H9 (cell line): ENCODE measurements around the gene MYOCD. TPM values are rescaled to one million over a fixed set of nuclear protein-coding genes. Genes with fewer than 3 reads are reported as not detected.

Experiments
- DNase-seq: peaks from one replicate; pipeline ENCODE4 v3.0.0-alpha.2; 2017
- H2AFZ ChIP-seq: one replicate; pipeline ENCODE4 v1.6.1; 2013; ENCODE audit warnings: mild to moderate bottlenecking, low read length, control low read depth, moderate library complexity
- H2AK5ac ChIP-seq: 2 replicates; pipeline ENCODE4 v1.6.1; 2013; ENCODE audit warnings: low read length, control low read depth, mixed read lengths; ENCODE audit not compliant: insufficient read length
- H2BK120ac ChIP-seq: one replicate; pipeline ENCODE4 v1.6.1; 2013; ENCODE audit warnings: low read depth, mild to moderate bottlenecking, low read length, control low read depth, inconsistent platforms; ENCODE audit not compliant: poor library complexity, severe bottlenecking
- H2BK12ac ChIP-seq: 2 replicates; pipeline ENCODE4 v1.6.1; 2013; ENCODE audit warnings: low read length, control low read depth, mixed read lengths, low read depth; ENCODE audit not compliant: insufficient read length
- H2BK15ac ChIP-seq: 2 replicates; pipeline ENCODE4 v1.6.1; 2013; ENCODE audit warnings: low read depth, low read length, control low read depth
- H2BK20ac ChIP-seq: one replicate; pipeline ENCODE4 v1.6.1; 2013; ENCODE audit warnings: low read depth, mild to moderate bottlenecking, low read length, control low read depth, inconsistent platforms; ENCODE audit not compliant: poor library complexity, severe bottlenecking
- H2BK5ac ChIP-seq: 2 replicates; pipeline ENCODE4 v1.6.1; 2013; ENCODE audit warnings: low read length, control low read depth, mixed read lengths; ENCODE audit not compliant: insufficient read length
- H3K14ac ChIP-seq: 2 replicates; pipeline ENCODE4 v1.6.1; 2013; ENCODE audit warnings: low read length, control low read depth; ENCODE audit not compliant: insufficient read depth
- H3K18ac ChIP-seq: 2 replicates; pipeline ENCODE4 v1.6.1; 2013; ENCODE audit warnings: low read depth, mild to moderate bottlenecking, mixed read lengths, low read length, control low read depth; ENCODE audit not compliant: insufficient read length
- H3K23ac ChIP-seq: 2 replicates; pipeline ENCODE4 v1.6.1; 2013; ENCODE audit warnings: low read length, control low read depth, mixed read lengths, low read depth; ENCODE audit not compliant: insufficient read length
- H3K23me2 ChIP-seq: 2 replicates; pipeline ENCODE4 v1.6.1; 2013; ENCODE audit warnings: low read depth, mild to moderate bottlenecking, mixed read lengths, low read length, control low read depth; ENCODE audit not compliant: insufficient read length, poor library complexity, severe bottlenecking
- H3K27ac ChIP-seq: 2 replicates; pipeline ENCODE4 v1.5.1; 2013; ENCODE audit warnings: low read length, control low read depth, mixed read lengths, low read depth; ENCODE audit not compliant: insufficient read length
- H3K27me3 ChIP-seq: 2 replicates; pipeline ENCODE4 v1.6.1; 2013; ENCODE audit warnings: low read length, control low read depth, inconsistent platforms; ENCODE audit not compliant: insufficient read depth
- H3K4ac ChIP-seq: 2 replicates; pipeline ENCODE4 v1.6.1; 2013; ENCODE audit warnings: low read depth, mild to moderate bottlenecking, control low read depth, inconsistent platforms, low read length, moderate library complexity
- H3K4me1 ChIP-seq: 2 replicates; pipeline ENCODE4 v1.6.1; 2013; ENCODE audit warnings: low read length, control low read depth, inconsistent platforms; ENCODE audit not compliant: insufficient read depth
- H3K4me2 ChIP-seq: 2 replicates; pipeline ENCODE4 v1.6.1; 2013; ENCODE audit warnings: low read length, control low read depth, mixed read lengths; ENCODE audit not compliant: insufficient read length, insufficient read depth
- H3K56ac ChIP-seq: 2 replicates; pipeline ENCODE4 v1.6.1; 2013; ENCODE audit warnings: low read depth, mild to moderate bottlenecking, mixed read lengths, low read length, control low read depth; ENCODE audit not compliant: insufficient read length
- H3K79me1 ChIP-seq: 2 replicates; pipeline ENCODE4 v1.6.1; 2013; ENCODE audit warnings: low read depth, mild to moderate bottlenecking, moderate library complexity, low read length, control low read depth, inconsistent platforms; ENCODE audit not compliant: insufficient read depth, poor library complexity, severe bottlenecking
- H3K79me2 ChIP-seq: 2 replicates; pipeline ENCODE4 v1.6.1; 2013; ENCODE audit warnings: low read length, control low read depth, inconsistent platforms; ENCODE audit not compliant: insufficient read depth
- H3K9ac ChIP-seq: 2 replicates; pipeline ENCODE4 v1.6.1; 2013; ENCODE audit warnings: low read length, control low read depth, mixed read lengths; ENCODE audit not compliant: insufficient read length; ENCODE audit errors: extremely low read depth
- H3K9me3 ChIP-seq: one replicate; pipeline ENCODE4 v1.6.1; 2013; ENCODE audit warnings: low read depth, low read length, inconsistent platforms; ENCODE audit not compliant: control insufficient read depth
- H3T11ph ChIP-seq: one replicate; pipeline ENCODE4 v1.6.1; 2013; ENCODE audit warnings: mild to moderate bottlenecking, low read length, control low read depth, inconsistent platforms
- H4K20me1 ChIP-seq: one replicate; pipeline ENCODE4 v1.6.1; 2013; ENCODE audit not compliant: control insufficient read depth, insufficient read length, insufficient read depth
- H4K5ac ChIP-seq: 2 replicates; pipeline ENCODE4 v1.6.1; 2013; ENCODE audit warnings: low read depth, mild to moderate bottlenecking, mixed read lengths, low read length, control low read depth; ENCODE audit not compliant: insufficient read length
- H4K8ac ChIP-seq: replicated peaks from 2 replicates; pipeline ENCODE4 v1.6.1; 2013; ENCODE audit warnings: low read length, control low read depth, mixed read lengths, low read depth; ENCODE audit not compliant: insufficient read length
- H4K91ac ChIP-seq: 2 replicates; pipeline ENCODE4 v1.6.1; 2013; ENCODE audit warnings: low read depth, mild to moderate bottlenecking, moderate library complexity, mixed read lengths, low read length, control low read depth; ENCODE audit not compliant: insufficient read length
- H3K27ac Mint-ChIP-seq, 3 experiments: 2 replicates in 2 of 3; 3 replicates in 1 of 3; pipeline ENCODE4 v1.8.0; 2020 to 2021; ENCODE audit warnings: mixed read lengths in 3 of 3, mild to moderate bottlenecking in 1 of 3, moderate library complexity in 1 of 3
- H3K27me3 Mint-ChIP-seq: 2 replicates; pipeline ENCODE4 v1.8.0; 2021; ENCODE audit warnings: low read depth, mild to moderate bottlenecking, moderate library complexity, mixed read lengths
- H3K36me3 Mint-ChIP-seq, 3 experiments: 2 replicates in 2 of 3; 3 replicates in 1 of 3; pipeline ENCODE4 v1.8.0; 2020 to 2021; ENCODE audit warnings: low read depth in 3 of 3, mixed read lengths in 3 of 3; ENCODE audit not compliant: insufficient read depth in 1 of 3
- H3K4me1 Mint-ChIP-seq, 2 experiments: 2 replicates each; pipeline ENCODE4 v1.8.0; 2020; ENCODE audit warnings: mixed read lengths in 2 of 2
- H3K4me3 Mint-ChIP-seq, 2 experiments: 2 replicates in 1 of 2; 3 replicates in 1 of 2; pipeline ENCODE4 v1.8.0; 2020 to 2021; ENCODE audit warnings: mild to moderate bottlenecking in 2 of 2, mixed read lengths in 2 of 2, moderate library complexity in 1 of 2
- H3K9me3 Mint-ChIP-seq, 2 experiments: 2 replicates in 1 of 2; 3 replicates in 1 of 2; pipeline ENCODE4 v1.8.0; 2020; ENCODE audit warnings: mild to moderate bottlenecking in 2 of 2, mixed read lengths in 2 of 2, moderate library complexity in 1 of 2
- WGBS: extraction: QIAGEN DNeasy Blood & Tissue Kit; methylation state at CpG from one replicate; pipeline ENCODE4 v1.1.7; 2013; ENCODE audit warnings: missing lambda C conversion rate, low lambda C conversion rate, mixed read lengths; ENCODE audit not compliant: insufficient read length; ENCODE audit errors: extremely low coverage; 5-methylcytosine and 5-hydroxymethylcytosine counted together
- total RNA-seq: library from RNA; stranded (reverse); gene quantifications from 2 replicates; pipeline ENCODE4 v1.2.1, GENCODE V29; 2021
- TF ChIP-seq, protein P1 (sequence below): fragments of 200-600 bp; sonication (generic); conservative IDR thresholded peaks from 3 replicates; pipeline ENCODE4 v1.8.0; 2021; ENCODE audit warnings: antibody characterized with exemption, mild to moderate bottlenecking

The MYOCD gene
- total RNA-seq, 1 experiment from 2014 or later, result 0.17 TPM

- Histone ChIP-seq H3K79me2 (no peaks in the 10 kb centered on the region), H2AK5ac (peak overlapping the region; percentile 59), H3K4me2 (no peak overlapping the region), H3K23me2 (no peaks in the 10 kb centered on the region), H2AFZ (no peak overlapping the region), H3K4ac (no peak overlapping the region), H3T11ph (no peak overlapping the region), H2BK120ac (no peak overlapping the region), H3K18ac (no peak overlapping the region), H2BK20ac (no peak overlapping the region), H3K9me3 (no peaks in the 10 kb centered on the region), H3K27me3 (no peaks in the 10 kb centered on the region), H3K27ac (no peak overlapping the region), H3K4me1 (peaks cover 4% of the 10 kb centered on the region; the same call in 1 of the 2 replicates), H4K91ac (no peak overlapping the region), H3K79me1 (no peaks in the 10 kb centered on the region), H4K20me1 (no peaks in the 10 kb centered on the region), H2BK5ac (no peak overlapping the region), H3K9ac (no peak overlapping the region), H3K14ac (no peak overlapping the region), H3K56ac (no peak overlapping the region), H4K5ac (no peak overlapping the region), H2BK12ac (peak overlapping the region; percentile 57), H3K23ac (no peak overlapping the region), H4K8ac (no peak overlapping the region), H2BK15ac (no peak overlapping the region)
- DNase-seq, result no peak
- Mint-ChIP-seq H3K9me3 (no peaks in the 10 kb centered on the region), H3K4me3 (no peak overlapping the region; a peak in 1 of 5 replicates), H3K27me3 (no peaks in the 10 kb centered on the region), H3K27ac (peak overlapping the region in 1 of 3 experiments; percentile 74; a peak in 3 of 7 replicates), H3K36me3 (no peaks in the 10 kb centered on the region), H3K4me1 (peaks cover 29 to 31% of the 10 kb centered on the region in 2 experiments)
- no CpG with 5 or more reads among the region's 8 CpGs for WGBS
- TF ChIP-seq, protein P1, sequence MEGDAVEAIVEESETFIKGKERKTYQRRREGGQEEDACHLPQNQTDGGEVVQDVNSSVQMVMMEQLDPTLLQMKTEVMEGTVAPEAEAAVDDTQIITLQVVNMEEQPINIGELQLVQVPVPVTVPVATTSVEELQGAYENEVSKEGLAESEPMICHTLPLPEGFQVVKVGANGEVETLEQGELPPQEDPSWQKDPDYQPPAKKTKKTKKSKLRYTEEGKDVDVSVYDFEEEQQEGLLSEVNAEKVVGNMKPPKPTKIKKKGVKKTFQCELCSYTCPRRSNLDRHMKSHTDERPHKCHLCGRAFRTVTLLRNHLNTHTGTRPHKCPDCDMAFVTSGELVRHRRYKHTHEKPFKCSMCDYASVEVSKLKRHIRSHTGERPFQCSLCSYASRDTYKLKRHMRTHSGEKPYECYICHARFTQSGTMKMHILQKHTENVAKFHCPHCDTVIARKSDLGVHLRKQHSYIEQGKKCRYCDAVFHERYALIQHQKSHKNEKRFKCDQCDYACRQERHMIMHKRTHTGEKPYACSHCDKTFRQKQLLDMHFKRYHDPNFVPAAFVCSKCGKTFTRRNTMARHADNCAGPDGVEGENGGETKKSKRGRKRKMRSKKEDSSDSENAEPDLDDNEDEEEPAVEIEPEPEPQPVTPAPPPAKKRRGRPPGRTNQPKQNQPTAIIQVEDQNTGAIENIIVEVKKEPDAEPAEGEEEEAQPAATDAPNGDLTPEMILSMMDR, result no peak
Measured at GRCh38 chr17:12732366-12732765, 66.7 kb downstream of the MYOCD start.
